OCI-LY3 (cell line): ENCODE data around the gene SEPTIN10.

Experiments
- CTCF ChIP-seq: fragments of 200-600, 300-600 bp; sonication (generic); IDR thresholded peaks from 2 replicates; pipeline ENCODE4 v1.5.1; 2014; ENCODE audit warnings: antibody characterized with exemption, low read length, low read depth
- EZH2phosphoT487 ChIP-seq: fragments of 200-600 bp; shearing (Covaris generic); IDR thresholded peaks from 2 replicates; pipeline ENCODE4 v1.6.1; 2018; ENCODE audit warnings: antibody characterized with exemption, mixed run types, low read depth

- TF ChIP-seq CTCF (no peak), EZH2phosphoT487 (no peak)
Measured at GRCh38 chr2:109531896-109532727, 81.7 kb downstream of the SEPTIN10 start.
